Loucy (cell line): ENCODE data around the gene PRKACB.

Experiments used
- EZH2phosphoT487 ChIP-seq: fragments of 200-600 bp; IDR thresholded peaks from 2 replicates; pipeline ENCODE4 v1.6.1; 2018; ENCODE audit warnings: antibody characterized with exemption, mild to moderate bottlenecking, moderate library complexity, borderline replicate concordance
- TF ChIP-seq, protein P1 (sequence below): fragments of 200-600 bp; sonication (generic); conservative IDR thresholded peaks from 2 replicates; pipeline ENCODE4 v1.5.1; 2014; ENCODE audit warnings: mild to moderate bottlenecking, antibody characterized with exemption, low read length

- TF ChIP-seq, protein P1, sequence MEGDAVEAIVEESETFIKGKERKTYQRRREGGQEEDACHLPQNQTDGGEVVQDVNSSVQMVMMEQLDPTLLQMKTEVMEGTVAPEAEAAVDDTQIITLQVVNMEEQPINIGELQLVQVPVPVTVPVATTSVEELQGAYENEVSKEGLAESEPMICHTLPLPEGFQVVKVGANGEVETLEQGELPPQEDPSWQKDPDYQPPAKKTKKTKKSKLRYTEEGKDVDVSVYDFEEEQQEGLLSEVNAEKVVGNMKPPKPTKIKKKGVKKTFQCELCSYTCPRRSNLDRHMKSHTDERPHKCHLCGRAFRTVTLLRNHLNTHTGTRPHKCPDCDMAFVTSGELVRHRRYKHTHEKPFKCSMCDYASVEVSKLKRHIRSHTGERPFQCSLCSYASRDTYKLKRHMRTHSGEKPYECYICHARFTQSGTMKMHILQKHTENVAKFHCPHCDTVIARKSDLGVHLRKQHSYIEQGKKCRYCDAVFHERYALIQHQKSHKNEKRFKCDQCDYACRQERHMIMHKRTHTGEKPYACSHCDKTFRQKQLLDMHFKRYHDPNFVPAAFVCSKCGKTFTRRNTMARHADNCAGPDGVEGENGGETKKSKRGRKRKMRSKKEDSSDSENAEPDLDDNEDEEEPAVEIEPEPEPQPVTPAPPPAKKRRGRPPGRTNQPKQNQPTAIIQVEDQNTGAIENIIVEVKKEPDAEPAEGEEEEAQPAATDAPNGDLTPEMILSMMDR: no peak
- TF ChIP-seq EZH2phosphoT487: no peak
Observed at GRCh38 chr1:84224905-84225304, 80.8 kb downstream of the PRKACB start.
